Activated CD4-positive, alpha-beta T cell treated with anti-CD3 and anti-CD28 coated beads, Interleukin-2, amount 50 U/mL, for 24 hours (primary cell): ENCODE results near the gene INPP5D.
"Not testable (repeated sequence)": the region's sequence is repeated elsewhere in the genome, so short reads cannot be mapped to it uniquely, and the experiment has no call there.

ENCODE experiments used
- DNase-seq, 2 donors: peaks; one replicate each; pipeline ENCODE4 v3.0.0-alpha.2; 2020; ENCODE audit warnings: low read depth in 1 of 2, low spot score in 1 of 2

INPP5D gene

GRCh38 chr2:233059797-233060500, at the start of gene INPP5D:
Gene INPP5D (plus strand): TSS chr2:233060342. CDS start chr2:233060479, 137 bp downstream.
- peak in 1 of 2 donors; percentile 71 for DNase-seq

- DNase-seq, result no peak
These were observed 49.4 kb upstream of the INPP5D start for GRCh38 chr2:233010569-233011267.

- no peak for DNase-seq
These were observed 48.9 kb upstream of the INPP5D start for GRCh38 chr2:233011268-233011650.

DNA sequence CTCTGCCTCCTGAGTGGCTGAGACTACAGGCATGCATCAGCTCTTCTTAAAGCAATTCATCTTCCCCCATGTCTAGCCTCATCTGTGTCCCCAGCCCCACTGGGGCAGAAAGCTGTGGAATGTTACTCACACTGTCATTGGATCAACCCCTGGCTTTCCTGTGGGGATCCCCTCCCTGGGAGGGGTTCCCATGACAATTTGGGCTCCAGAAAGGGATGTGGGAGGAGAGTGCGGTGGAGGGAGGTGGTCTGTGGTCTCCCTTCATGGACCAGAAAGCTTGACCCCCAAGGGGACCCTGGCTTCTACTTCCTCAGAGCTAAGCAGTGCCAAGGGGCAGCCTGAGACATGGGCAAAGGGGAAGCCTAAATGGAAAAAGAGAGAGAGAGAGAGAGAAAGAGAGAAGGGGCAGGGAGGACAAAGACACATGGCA, 48.4 kb upstream of the INPP5D start:
- DNase-seq, result no peak

- no peak for DNase-seq
These were observed 47.7 kb upstream of the INPP5D start for GRCh38 chr2:233012301-233012971.

- no peak for DNase-seq
These were observed 47.1 kb upstream of the INPP5D start, which contains the start of gene NGEF for GRCh38 chr2:233013027-233013461. Gene NGEF (minus strand): TSS chr2:233013256. CDS start chr2:232974890, 38,366 bp downstream.

DNA sequence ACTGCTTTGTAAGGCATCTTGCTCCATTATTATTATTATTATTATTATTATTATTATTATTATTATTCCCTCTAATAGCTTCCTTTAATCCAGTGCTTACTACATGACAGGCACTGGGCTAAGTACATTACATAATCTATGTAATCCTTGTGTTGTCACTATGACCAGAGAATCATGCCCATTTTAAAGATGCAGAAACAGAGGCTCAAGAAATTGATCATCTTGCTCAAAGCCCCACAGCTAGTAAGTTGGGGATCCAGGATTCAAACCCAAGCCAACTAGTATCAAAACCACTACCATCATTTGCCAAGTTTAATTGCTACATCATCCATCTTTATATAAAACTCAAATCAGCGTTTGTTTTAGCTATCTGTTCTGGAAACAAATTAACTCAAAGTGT, 46.5 kb upstream of the INPP5D start:
- DNase-seq, result no peak

- no peak for DNase-seq
These were observed 45.0 kb upstream of the INPP5D start for GRCh38 chr2:233015019-233015645.

DNA sequence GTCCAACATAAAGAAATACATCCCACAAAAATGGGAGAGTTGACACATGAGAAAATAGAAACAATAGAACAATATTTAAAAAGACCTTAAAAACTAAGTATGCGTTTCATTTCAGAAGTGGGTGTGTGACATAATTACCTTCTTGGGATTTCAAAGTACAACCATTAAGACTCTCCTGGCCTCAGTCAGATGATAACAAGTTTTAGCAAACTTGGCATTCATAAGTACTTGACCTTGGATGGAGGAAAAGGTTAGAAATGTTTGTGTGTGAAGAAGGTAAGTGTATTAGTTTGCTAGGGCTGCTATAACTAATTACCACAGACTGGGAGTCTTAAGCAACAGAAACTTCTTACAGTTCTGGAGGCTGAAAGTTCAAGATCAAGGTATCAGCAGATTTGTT, 42.2 kb upstream of the INPP5D start:
- DNase-seq, result no peak

DNA sequence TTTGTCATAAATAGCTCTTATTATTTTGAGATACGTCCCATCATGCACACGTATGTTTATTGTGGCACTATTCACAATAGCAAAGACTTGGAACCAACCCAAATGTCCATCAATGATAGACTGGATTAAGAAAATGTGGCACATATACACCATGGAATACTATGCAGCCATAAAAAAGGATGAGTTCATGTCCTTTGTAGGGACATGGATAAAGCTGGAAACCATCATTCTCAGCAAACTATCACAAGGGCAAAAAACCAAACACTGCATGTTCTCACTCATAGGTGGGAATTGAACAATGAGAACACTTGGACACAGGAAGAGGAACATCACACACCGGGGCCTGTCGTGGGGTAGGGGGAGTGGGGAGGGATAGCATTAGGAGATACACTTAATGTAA, 40.5 kb upstream of the INPP5D start:
- not testable (repeated sequence) for DNase-seq

- DNase-seq, result no peak
These were observed 39.7 kb upstream of the INPP5D start for GRCh38 chr2:233020454-233020853.

DNA sequence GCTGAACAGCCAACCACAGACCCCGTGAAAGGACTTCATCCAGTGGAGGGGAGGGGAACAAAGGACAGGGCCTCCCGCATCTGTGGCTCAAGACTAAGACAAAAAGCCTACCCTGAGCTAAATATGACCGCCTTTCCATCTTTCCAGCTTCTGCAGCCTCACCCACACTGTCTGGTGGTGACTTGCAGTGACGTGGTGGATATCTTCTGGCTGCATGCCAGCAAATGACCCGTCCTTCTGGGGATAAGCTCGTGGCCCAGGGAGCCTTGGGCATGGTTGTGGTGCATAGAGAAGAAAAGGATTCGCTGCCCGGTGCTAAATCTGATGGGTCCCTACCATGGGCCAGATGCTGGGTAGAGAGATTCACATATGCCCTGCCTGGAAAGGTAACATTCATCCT, 38.4 kb upstream of the INPP5D start:
- DNase-seq, result no peak

- no peak for DNase-seq
These were observed 37.6 kb upstream of the INPP5D start for GRCh38 chr2:233022561-233022960.

DNA sequence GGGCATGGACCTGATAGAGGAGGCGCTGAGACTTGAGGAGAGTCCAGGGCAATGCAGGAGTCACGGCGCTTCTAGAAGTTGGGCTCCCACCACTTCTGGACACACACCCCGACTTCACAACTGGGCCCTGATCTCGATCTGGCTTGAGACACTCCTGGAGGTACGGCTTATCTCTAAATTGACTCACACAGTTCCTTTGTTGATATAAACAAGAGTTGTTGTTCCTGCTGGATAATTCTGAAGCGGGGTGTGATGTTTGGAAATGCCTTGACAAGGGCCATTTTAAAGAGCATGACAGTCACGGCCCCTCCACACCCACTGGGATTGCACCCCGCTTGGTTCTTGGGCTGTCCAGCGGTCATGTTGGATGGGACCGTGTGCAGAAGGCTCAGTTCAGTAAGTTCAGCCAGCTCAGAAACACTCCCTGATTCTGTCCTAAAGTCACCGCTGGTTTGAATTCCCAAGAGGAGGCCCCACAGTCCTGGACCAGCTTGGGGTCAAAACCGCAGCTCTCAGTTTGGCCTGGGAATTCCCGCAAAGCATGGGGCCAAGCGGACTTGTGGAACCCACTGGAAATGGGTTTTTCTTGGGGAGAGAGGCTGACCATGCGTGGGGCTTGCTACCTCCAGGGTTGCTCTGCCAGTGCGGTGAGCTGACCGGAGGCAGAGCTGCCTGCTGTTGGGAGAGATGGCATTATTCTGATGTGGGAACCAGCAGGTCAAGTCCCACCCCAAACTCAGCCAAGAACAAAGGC, 37.0 kb upstream of the INPP5D start:
- DNase-seq, result no peak

GRCh38 chr2:233023761-233024410, 36.3 kb upstream of the INPP5D start:
- DNase-seq, result no peak

DNA sequence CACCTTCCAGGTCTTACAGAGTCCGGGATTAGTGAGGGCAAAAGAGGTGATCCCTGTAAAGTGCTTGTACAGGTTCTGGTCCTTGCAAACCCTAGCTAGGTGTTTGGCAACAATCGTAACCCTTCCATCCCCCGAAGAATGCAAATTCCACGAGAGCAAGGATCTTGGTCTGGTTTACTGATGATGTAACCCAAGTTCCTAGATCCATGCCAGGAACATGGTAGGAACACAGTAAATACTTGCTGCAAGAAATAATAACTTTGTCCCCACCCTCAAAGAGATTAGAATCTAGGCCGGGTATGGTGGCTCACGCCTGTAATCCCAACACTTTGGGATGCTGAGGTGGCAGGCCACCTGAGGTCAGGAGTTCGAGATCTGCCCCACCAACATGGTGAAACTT, 34.4 kb upstream of the INPP5D start:
- no peak for DNase-seq

- DNase-seq, result no peak
These were observed 33.8 kb upstream of the INPP5D start for GRCh38 chr2:233026198-233026813.

DNA sequence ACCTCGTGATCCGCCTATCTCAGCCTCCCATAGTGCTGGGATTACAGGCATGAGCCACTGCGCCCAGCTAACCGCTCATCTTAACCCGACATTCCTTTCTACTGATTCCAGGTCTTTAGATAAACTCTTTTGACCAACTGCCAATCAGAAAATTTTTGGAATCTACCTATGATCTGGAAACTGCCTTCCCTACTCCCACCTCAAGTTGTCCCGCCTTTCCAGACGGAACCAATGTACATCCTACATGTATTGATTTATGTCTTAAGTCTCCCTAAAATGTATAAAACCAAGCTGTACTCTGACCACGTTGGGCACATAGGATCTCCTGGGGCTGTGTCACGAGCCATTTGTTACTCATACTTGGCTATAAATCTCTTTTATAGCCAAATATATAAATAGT, 30.8 kb upstream of the INPP5D start:
- DNase-seq, result no peak

- DNase-seq, result no peak
These were observed 28.3 kb upstream of the INPP5D start for GRCh38 chr2:233031556-233032500.
